ENCODE measurements around the gene ALOX5.

DNA sequence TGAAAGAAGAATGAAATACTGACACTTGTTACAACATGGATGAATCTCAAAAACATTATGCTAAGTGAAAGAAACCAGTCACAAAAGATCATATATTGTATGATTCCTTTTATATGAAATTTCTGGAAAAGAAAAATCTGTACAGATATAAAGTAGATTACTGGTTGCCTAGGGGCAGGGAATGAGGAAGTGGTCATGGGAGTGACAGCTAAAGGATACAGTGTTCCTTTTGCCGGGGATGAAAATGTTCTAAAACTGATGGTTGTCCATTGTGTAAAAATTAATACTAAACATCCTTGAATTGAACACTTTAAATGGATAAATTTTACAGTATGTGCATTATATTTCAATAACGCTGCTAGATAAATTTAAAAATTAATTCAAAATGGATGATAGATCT, 25.1 kb downstream of the ALOX5 start:
- TF ChIP-seq TAF1 (IDR thresholded peaks at IDR 0.05; ENCODE audit: low read depth, low read length): no peak
- no peak for TF ChIP-seq POLR2A (IDR thresholded peaks at IDR 0.05; ENCODE audit: low read depth, low read length)
